Measurements from ENCODE around the gene CORO6. TPM values are rescaled to one million over a fixed set of nuclear protein-coding genes. Genes with fewer than 3 reads are reported as not detected.

The CORO6 gene
- total and polyA plus RNA-seq, 2 of the 13 experiments (the other 11 are each of a cell fraction or from before 2014, with no cell fraction given): 0.42 to 0.82 TPM

DNA sequence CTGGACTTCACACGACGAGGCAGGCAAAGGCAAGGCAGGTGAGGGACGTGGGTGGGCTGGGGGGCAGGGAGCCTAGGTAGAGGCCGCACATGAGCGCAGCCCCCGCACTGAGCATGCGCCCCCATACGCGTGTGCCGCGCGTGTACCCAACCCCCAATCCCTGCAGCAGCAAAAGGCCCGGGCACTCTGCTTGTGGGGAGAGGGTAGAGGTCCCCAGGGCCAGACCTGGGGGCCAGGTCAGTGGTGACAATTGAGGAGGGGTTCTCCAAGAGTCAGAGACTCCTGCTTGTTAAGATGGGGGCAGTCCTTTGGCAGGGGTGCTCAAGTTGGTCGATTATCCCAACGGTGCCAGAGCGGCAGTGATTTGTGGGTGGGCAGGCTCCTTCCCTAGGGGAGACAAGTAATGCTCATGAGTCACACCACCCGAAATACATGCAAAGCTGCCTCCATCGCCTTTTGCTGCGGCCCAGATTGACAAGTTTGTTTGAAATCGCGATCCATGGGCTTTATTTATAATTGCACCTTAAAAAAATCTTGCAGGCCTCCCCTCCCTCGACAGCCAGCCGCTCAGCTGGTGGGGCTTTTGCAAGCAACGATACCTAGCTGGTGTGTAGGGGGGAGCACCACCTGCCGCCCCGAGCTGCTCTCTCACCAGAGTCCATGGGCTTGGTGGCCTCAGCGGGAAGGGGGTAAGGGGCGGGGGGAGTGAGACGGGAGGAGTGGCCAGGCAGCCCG is 32.1 kb downstream of the CORO6 start (continued):
- TF ChIP-seq, protein P1, sequence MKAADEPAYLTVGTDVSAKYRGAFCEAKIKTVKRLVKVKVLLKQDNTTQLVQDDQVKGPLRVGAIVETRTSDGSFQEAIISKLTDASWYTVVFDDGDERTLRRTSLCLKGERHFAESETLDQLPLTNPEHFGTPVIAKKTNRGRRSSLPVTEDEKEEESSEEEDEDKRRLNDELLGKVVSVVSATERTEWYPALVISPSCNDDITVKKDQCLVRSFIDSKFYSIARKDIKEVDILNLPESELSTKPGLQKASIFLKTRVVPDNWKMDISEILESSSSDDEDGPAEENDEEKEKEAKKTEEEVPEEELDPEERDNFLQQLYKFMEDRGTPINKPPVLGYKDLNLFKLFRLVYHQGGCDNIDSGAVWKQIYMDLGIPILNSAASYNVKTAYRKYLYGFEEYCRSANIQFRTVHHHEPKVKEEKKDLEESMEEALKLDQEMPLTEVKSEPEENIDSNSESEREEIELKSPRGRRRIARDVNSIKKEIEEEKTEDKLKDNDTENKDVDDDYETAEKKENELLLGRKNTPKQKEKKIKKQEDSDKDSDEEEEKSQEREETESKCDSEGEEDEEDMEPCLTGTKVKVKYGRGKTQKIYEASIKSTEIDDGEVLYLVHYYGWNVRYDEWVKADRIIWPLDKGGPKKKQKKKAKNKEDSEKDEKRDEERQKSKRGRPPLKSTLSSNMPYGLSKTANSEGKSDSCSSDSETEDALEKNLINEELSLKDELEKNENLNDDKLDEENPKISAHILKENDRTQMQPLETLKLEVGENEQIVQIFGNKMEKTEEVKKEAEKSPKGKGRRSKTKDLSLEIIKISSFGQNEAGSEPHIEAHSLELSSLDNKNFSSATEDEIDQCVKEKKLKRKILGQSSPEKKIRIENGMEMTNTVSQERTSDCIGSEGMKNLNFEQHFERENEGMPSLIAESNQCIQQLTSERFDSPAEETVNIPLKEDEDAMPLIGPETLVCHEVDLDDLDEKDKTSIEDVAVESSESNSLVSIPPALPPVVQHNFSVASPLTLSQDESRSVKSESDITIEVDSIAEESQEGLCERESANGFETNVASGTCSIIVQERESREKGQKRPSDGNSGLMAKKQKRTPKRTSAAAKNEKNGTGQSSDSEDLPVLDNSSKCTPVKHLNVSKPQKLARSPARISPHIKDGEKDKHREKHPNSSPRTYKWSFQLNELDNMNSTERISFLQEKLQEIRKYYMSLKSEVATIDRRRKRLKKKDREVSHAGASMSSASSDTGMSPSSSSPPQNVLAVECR (CRISPR knock-in tag; IDR thresholded peaks at IDR 0.05; ENCODE audit: borderline replicate concordance): peak; percentile 6; the same call in 1 of the 2 replicates
- TF ChIP-seq ZNF224 (CRISPR knock-in tag; IDR thresholded peaks at IDR 0.05): peak; percentile 75; the same call in 1 of the 2 replicates
- no peak for TF ChIP-seq ZMAT3 (CRISPR knock-in tag; conservative IDR thresholded peaks at IDR 0.05)
- TF ChIP-seq RORA (CRISPR knock-in tag; IDR thresholded peaks at IDR 0.05): no peak
- TF ChIP-seq MEIS2 (CRISPR knock-in tag; IDR thresholded peaks at IDR 0.05): 0 out of 2 replicates have a peak, but pooled peaks have one; percentile 60
- TF ChIP-seq, protein P2, sequence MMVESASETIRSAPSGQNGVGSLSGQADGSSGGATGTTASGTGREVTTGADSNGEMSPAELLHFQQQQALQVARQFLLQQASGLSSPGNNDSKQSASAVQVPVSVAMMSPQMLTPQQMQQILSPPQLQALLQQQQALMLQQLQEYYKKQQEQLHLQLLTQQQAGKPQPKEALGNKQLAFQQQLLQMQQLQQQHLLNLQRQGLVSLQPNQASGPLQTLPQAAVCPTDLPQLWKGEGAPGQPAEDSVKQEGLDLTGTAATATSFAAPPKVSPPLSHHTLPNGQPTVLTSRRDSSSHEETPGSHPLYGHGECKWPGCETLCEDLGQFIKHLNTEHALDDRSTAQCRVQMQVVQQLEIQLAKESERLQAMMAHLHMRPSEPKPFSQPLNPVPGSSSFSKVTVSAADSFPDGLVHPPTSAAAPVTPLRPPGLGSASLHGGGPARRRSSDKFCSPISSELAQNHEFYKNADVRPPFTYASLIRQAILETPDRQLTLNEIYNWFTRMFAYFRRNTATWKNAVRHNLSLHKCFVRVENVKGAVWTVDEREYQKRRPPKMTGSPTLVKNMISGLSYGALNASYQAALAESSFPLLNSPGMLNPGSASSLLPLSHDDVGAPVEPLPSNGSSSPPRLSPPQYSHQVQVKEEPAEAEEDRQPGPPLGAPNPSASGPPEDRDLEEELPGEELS (CRISPR knock-in tag; IDR thresholded peaks at IDR 0.05): 0 out of 2 replicates have a peak, but pooled peaks have one; percentile 27
- peak; percentile 52; the same call in 1 of the 2 replicates for TF ChIP-seq ZFX (CRISPR knock-in tag; IDR thresholded peaks at IDR 0.05; ENCODE audit: low read depth)
- TF ChIP-seq, protein P3, sequence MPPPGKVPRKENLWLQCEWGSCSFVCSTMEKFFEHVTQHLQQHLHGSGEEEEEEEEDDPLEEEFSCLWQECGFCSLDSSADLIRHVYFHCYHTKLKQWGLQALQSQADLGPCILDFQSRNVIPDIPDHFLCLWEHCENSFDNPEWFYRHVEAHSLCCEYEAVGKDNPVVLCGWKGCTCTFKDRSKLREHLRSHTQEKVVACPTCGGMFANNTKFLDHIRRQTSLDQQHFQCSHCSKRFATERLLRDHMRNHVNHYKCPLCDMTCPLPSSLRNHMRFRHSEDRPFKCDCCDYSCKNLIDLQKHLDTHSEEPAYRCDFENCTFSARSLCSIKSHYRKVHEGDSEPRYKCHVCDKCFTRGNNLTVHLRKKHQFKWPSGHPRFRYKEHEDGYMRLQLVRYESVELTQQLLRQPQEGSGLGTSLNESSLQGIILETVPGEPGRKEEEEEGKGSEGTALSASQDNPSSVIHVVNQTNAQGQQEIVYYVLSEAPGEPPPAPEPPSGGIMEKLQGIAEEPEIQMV (CRISPR knock-in tag; IDR thresholded peaks at IDR 0.05; ENCODE audit: low read depth): no peak
- 0 out of 2 replicates have a peak, but pooled peaks have one; percentile 7 for TF ChIP-seq NR2C2 (CRISPR knock-in tag; IDR thresholded peaks at IDR 0.05; ENCODE audit: borderline replicate concordance)
- TF ChIP-seq NRL (CRISPR knock-in tag; IDR thresholded peaks at IDR 0.05; ENCODE audit: borderline replicate concordance): peak; percentile 30; the same call in 1 of the 2 replicates
- TF ChIP-seq, protein P4, sequence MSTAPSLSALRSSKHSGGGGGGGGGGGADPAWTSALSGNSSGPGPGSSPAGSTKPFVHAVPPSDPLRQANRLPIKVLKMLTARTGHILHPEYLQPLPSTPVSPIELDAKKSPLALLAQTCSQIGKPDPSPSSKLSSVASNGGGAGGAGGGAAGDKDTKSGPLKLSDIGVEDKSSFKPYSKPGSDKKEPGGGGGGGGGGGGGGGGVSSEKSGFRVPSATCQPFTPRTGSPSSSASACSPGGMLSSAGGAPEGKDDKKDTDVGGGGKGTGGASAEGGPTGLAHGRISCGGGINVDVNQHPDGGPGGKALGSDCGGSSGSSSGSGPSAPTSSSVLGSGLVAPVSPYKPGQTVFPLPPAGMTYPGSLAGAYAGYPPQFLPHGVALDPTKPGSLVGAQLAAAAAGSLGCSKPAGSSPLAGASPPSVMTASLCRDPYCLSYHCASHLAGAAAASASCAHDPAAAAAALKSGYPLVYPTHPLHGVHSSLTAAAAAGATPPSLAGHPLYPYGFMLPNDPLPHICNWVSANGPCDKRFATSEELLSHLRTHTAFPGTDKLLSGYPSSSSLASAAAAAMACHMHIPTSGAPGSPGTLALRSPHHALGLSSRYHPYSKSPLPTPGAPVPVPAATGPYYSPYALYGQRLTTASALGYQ (CRISPR knock-in tag; IDR thresholded peaks at IDR 0.05): 0 out of 2 replicates have a peak, but pooled peaks have one; percentile 48
- TF ChIP-seq ZNF205 (CRISPR knock-in tag; IDR thresholded peaks at IDR 0.05): no peak
- TF ChIP-seq, protein P5, sequence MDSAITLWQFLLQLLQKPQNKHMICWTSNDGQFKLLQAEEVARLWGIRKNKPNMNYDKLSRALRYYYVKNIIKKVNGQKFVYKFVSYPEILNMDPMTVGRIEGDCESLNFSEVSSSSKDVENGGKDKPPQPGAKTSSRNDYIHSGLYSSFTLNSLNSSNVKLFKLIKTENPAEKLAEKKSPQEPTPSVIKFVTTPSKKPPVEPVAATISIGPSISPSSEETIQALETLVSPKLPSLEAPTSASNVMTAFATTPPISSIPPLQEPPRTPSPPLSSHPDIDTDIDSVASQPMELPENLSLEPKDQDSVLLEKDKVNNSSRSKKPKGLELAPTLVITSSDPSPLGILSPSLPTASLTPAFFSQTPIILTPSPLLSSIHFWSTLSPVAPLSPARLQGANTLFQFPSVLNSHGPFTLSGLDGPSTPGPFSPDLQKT (CRISPR knock-in tag; IDR thresholded peaks at IDR 0.05; ENCODE audit: borderline replicate concordance): no peak
- TF ChIP-seq ZNF883 (CRISPR knock-in tag; IDR thresholded peaks at IDR 0.05; ENCODE audit: not compliant biosample characterization): peak; percentile 22
- no peak for TF ChIP-seq ZNF230 (CRISPR knock-in tag; IDR thresholded peaks at IDR 0.05)
- TF ChIP-seq ARNT (IDR thresholded peaks at IDR 0.05): no peak
- no peak for TF ChIP-seq TCF7L2 (IDR thresholded peaks at IDR 0.05; ENCODE audit: low read depth, low read length)
